ENCODE measurements around the gene ACP5.
A peak's percentile ranks its signal among the peaks of the same experiment; 100 is the strongest.
"Not testable (repeated sequence)": the region's sequence is repeated elsewhere in the genome, so short reads cannot be mapped to it uniquely, and the experiment has no call there.

The ACP5 gene

GRCh38 chr19:11578258-11579142 is 1.1 kb upstream of the ACP5 start:
- no peak for FAIRE-seq

DNA sequence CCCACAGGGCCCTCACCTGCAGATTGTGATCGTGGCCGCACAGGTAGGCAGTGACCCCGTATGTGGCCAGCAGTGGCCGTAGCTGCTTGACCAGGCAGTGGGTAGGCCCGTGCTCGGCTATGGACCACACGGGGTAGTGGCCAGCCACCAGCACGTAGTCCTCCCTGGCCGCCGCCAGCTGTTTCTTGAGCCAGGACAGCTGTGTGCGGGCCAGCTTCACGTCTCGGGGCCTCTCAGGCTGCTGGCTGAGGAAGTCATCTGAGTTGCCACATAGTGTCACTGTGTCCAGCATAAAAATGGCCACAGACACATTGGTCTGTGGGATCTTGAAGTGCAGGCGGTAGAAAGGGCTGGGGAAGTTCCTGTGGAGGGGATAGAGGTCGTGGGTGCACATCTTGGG is 1.2 kb downstream of the ACP5 start:
- no peak for FAIRE-seq

- FAIRE-seq = no peak
Observed at GRCh38 chr19:11574689-11575088, 2.8 kb downstream of the ACP5 start.

DNA sequence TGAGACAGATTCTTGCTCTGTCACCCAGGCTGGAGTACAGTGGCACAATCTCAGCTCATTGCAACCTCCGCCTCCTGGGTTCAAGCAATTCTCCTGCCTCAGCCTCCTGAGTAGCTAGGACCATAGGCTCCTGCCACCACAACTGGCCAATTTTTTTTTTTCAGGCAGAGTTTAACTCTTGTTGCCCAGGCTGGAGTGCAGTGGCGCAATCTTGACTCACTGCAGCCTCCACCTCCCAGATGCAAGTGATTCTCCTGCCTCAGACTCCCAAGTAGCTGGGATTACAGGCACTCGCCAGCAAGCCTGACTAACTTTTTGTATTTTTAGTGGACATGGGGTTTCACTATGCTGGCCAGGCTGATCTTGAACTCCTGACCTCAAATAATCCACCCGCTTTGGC is 3.7 kb downstream of the ACP5 start:
- not testable (repeated sequence) for FAIRE-seq

- FAIRE-seq = not testable (repeated sequence)
Observed at GRCh38 chr19:11573354-11573753, 4.1 kb downstream of the ACP5 start.

- FAIRE-seq = no peak
Observed at GRCh38 chr19:11570039-11570462, 7.4 kb downstream of the ACP5 start.

GRCh38 chr19:11566164-11566563 is 11.3 kb downstream of the ACP5 start:
- FAIRE-seq = no peak

DNA sequence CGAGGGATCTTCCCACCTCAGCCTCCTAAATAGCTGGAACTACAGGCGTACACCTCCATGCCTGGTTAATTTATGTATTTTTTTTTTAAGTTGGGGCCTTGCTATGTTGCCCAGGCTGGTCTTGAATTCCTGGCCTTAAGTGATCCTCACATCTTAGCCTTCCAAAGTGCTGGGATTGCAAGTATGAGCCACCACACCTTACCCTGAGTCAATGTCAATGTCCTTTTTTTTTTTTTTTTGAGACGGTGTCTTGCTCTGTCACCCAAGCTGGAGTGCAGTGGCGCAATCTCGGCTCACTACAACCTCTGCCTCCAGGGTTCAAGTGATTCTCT is 11.8 kb downstream of the ACP5 start:
- not testable (repeated sequence) for FAIRE-seq

GRCh38 chr19:11564082-11564807 is 13.2 kb downstream of the ACP5 start:
- not testable (repeated sequence) for FAIRE-seq

DNA sequence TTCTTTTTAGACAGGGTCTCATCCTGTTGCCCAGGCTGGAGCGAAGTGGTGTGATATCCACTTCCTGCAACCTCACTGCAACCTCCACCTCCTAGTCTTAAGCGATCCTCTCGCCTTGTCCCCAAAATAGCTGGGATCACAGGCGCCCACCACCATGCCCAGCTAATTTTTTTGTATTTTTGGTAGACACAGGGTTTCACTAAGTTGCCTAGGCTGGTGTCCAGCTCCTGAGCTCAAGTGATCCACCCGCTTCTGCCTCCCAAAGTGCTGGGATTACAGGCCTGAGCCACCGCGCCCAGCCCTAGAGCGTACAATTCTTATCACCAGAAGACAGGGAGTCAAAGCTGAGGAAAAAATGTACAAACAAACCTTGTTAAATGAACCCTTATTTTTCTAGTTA is 13.9 kb downstream of the ACP5 start:
- no peak for FAIRE-seq

GRCh38 chr19:11560404-11561051 is 16.9 kb downstream of the ACP5 start:
- FAIRE-seq = peak; percentile 25

DNA sequence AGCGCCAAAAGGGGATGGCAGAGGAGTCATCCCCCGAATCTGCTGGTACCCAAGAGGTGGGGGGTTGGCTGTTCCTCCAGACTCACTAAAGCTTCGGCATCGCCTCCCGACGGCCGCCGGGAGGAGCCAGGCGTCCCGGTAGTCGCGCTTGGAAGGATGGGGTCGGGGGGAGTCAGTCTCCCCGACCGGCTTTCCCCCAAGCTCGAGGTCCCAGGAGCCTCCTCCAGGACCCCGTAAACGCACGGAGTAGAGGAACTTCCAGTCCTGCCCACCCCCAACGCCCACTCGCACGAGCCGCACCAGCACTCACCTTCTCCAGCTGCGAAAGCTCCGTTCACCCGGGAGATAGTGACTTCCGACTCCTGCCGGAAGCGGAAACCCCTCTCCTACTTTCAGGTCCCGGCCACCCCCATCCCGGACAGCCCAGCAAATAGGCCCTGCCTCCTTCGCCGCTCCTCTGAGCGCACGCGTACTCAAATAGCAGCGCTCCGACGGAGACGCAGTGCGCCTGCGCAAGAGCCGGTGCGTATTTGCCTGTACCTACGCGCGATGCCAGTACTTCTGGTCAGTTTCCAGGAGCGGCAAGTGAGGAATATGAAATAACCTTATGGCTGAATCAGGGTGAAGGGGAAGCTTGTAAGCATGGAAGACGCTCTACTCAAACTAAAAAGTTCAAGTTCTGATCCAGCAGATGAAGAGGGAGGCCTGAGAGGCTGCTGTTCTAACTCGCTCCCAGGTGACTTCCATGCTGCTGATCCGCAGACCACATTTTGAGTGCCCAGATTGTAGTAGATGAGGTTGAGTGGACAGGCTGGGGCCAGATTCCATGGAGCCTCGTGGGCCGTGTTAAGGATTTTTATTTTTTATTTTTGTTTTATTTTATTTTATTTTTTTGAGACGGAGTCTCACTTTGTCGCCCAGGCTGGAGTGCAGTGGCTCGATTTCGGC is 18.3 kb downstream of the ACP5 start, which contains the start of gene ELOF1:
Gene ELOF1, minus strand, starts transcription at position 350 of the 948 bp plus-strand sequence. CDS start 4,883 bp downstream, outside the sequence.
- peak; percentile 94 for FAIRE-seq

DNA sequence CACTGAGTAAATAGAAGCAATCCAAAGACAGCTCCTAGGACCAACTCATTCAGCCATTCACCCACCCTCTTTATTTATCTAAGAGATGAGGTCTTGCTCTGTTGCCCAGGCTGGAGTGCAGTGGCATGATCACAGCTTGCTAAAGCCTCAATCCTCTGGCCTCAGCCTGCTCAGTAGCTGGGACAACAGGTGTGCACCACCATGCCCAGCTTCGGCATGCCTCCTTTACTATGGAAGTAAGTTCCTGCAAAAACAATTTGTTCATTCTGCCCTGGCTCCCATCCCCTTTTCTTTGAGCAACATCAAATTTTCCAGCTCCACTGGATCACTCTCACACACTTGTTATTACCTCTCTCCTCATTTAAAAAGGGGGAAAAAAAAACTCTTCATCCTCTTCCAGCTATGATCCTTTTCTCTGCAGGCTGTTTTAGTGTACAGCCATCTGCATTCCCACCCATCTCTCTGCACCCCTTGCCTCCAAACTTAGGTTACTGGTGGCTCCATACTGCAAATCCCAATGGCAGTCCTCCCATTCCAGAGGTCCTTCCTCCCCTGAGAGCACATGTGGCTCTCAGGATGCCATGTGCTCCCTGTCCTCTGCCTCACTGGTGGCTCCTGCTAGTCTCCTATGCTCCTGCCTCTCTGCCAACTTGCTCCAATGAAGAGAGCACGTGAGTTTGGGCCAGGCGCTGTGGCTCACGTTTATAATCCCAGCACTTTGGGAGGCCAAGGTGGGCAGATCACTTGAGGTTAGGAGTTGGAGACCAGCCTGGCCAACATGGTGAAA is 20.6 kb downstream of the ACP5 start:
- FAIRE-seq = no peak

GRCh38 chr19:11555246-11555645 is 22.2 kb downstream of the ACP5 start:
- no peak for FAIRE-seq

DNA sequence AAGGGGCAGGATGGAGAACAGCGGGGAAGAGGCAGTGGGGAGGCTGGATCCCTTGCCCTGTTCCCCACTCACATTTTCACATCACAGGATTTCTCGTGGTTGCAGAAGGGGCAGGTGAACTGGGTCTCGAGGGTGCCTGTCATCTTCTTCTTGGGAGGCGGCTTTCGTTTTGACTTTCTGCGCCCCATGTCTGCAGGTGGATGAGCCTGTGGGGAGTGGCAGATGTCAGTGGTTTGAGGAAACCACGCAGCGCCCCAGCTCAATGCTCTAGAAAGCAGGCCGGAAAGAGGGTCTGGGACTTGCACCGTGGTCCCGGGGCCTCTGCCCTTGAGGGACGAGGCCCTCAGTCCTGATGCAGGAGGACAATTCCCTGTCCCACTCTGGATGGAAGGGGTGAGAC is 23.3 kb downstream of the ACP5 start:
- FAIRE-seq = no peak

DNA sequence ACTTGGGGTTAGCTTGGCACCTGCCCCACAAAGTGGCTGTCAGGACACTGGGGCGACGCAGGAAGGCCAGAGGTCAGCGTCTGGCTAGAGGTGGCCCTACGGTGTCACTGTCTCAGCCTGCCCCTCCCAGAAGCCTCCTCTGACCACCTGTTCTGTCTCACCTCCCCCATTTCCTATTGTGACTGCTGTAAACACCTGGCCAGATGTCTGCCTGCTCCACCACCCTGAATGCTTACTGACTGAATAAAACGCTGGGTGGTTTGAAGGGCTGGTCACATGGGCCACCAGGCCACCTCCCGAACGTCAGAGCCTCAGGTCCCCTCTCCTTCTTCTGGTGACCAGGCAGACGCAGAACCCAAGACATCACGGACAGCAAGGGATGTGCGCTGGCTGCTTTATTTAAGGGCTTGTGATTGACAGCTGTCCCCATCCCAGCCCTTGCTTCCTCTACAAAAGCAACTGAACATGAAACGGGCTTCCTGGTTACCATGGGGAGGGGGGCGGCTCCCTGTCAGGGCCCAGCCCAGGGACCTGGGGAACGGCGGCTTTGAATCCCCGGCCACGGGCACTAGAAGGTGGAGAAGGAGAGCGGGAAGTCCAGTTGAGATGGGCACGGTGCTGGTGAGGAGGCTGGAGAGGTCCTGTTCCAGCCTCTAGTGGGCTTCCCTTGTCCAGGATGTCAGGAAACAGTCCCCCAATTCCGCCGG is 24.6 kb downstream of the ACP5 start:
- no peak for FAIRE-seq

DNA sequence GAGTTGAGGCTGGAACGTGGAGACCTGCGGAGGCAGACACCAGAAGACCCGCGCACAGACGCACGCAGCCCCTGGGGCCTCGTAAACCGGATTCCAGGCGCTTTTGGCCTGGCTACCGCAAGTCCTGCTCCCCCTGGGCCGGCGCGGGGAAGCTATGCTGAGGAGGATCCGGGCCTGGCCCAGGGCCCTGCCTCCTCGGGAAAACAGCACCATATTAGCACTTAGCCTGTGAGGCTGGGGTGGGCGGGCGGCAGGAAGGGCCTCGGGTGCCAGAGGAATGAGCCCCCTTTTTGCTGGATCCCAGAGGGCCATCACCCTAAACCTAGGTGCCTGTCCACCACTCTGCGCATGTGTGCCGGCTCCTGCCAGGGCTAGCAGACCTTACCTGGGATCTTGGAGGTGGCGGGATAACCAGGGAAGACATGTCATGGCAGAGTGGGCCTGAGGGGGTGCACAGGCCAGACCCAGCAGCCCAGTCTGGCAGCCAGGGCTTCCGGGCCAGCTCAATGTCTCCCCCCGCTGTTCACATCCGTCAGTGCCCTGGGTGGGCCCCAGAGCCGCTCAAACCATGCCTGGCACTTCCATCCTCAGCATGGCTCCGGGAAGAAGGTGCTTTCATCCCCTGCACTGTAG is 25.7 kb downstream of the ACP5 start:
- no peak for FAIRE-seq

GRCh38 chr19:11550265-11550664 is 27.2 kb downstream of the ACP5 start:
- FAIRE-seq = no peak

DNA sequence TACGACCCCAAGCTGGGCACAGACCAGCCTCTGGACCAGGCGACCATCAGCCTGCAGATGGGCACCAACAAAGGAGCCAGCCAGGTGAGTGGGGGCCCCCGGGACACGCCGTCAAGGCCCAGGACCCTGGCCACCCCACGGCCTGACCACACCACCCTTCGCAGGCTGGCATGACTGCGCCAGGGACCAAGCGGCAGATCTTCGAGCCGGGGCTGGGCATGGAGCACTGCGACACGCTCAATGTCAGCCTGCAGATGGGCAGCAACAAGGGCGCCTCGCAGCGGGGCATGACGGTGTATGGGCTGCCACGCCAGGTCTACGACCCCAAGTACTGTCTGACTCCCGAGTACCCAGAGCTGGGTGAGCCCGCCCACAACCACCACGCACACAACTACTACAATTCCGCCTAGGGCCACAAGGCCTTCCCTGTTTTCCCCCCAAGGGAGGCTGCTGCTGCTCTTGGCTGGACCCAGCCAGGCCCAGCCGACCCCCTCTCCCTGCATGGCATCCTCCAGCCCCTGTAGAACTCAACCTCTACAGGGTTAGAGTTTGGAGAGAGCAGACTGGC is 28.0 kb downstream of the ACP5 start:
- no peak for FAIRE-seq
